Mesenchymal stem cell (in vitro differentiated cells and primary cell): ENCODE measurements around the gene GALNT18.

ENCODE experiments used
- DNase-seq: peaks from one replicate; pipeline ENCODE4 v3.0.0-alpha.2; 2013
- H2AFZ ChIP-seq: one replicate; pipeline ENCODE4 v1.6.1; 2013; ENCODE audit warnings: low read depth, mild to moderate bottlenecking, control low read depth, inconsistent platforms, low read length, moderate library complexity
- H2AK5ac ChIP-seq: 2 replicates; pipeline ENCODE4 v1.6.1; 2013; ENCODE audit warnings: low read length, moderate library complexity, mild to moderate bottlenecking, inconsistent platforms; ENCODE audit not compliant: severe bottlenecking
- H2BK120ac ChIP-seq: one replicate; pipeline ENCODE4 v1.6.1; 2013; ENCODE audit warnings: low read depth, mild to moderate bottlenecking, inconsistent platforms, low read length, moderate library complexity
- H2BK12ac ChIP-seq, 2 experiments: one replicate each; pipeline ENCODE4 v1.6.1; 2013; ENCODE audit warnings: inconsistent platforms in 2 of 2, low read length in 2 of 2, mild to moderate bottlenecking in 2 of 2, moderate library complexity in 2 of 2, control low read depth in 1 of 2
- H2BK15ac ChIP-seq: one replicate; pipeline ENCODE4 v1.6.1; 2013; ENCODE audit warnings: mild to moderate bottlenecking, low read depth, inconsistent platforms; ENCODE audit not compliant: poor library complexity, severe bottlenecking
- H2BK5ac ChIP-seq: 2 replicates; pipeline ENCODE4 v1.6.1; 2013; ENCODE audit warnings: low read depth, mild to moderate bottlenecking, low read length, control low read depth, inconsistent platforms; ENCODE audit not compliant: poor library complexity, severe bottlenecking
- H3K14ac ChIP-seq, 2 experiments: one replicate each; pipeline ENCODE4 v1.6.1; 2013; ENCODE audit warnings: inconsistent platforms in 2 of 2, low read length in 2 of 2, control low read depth in 1 of 2, mild to moderate bottlenecking in 1 of 2, moderate library complexity in 1 of 2
- H3K18ac ChIP-seq, 2 experiments: one replicate each; pipeline ENCODE4 v1.6.1; 2013; ENCODE audit warnings: inconsistent platforms in 2 of 2, low read length in 2 of 2, control low read depth in 1 of 2, low read depth in 1 of 2, mild to moderate bottlenecking in 1 of 2
- H3K23ac ChIP-seq, 2 experiments: one replicate each; pipeline ENCODE4 v1.6.1; 2013; ENCODE audit warnings: inconsistent platforms in 2 of 2, low read length in 2 of 2, mild to moderate bottlenecking in 2 of 2, moderate library complexity in 2 of 2, control low read depth in 1 of 2
- H3K27ac ChIP-seq: 2 replicates; pipeline ENCODE4 v1.5.1; 2013; ENCODE audit warnings: mild to moderate bottlenecking, moderate library complexity, low read length, control low read depth, inconsistent platforms; ENCODE audit not compliant: poor library complexity, severe bottlenecking
- H3K27me3 ChIP-seq, 2 experiments: 2 replicates each; pipeline versions ENCODE4 v1.6.1 to v1.7.0; 2013; ENCODE audit warnings: low read length in 2 of 2, mild to moderate bottlenecking in 2 of 2, moderate library complexity in 2 of 2, control low read depth in 1 of 2, inconsistent platforms in 1 of 2; ENCODE audit not compliant: control insufficient read depth in 1 of 2, insufficient read depth in 1 of 2
- H3K36me3 ChIP-seq, 2 experiments: 2 replicates each; pipeline versions ENCODE4 v1.6.1 to v1.7.0; 2013; ENCODE audit warnings: low read length in 2 of 2, control low read depth in 1 of 2, inconsistent platforms in 1 of 2, low read depth in 1 of 2, mild to moderate bottlenecking in 1 of 2; ENCODE audit not compliant: insufficient read depth in 2 of 2, control insufficient read depth in 1 of 2
- H3K4ac ChIP-seq, 2 experiments: one replicate each; pipeline ENCODE4 v1.6.1; 2013; ENCODE audit warnings: inconsistent platforms in 2 of 2, low read length in 2 of 2, mild to moderate bottlenecking in 2 of 2, moderate library complexity in 2 of 2, control low read depth in 1 of 2, low read depth in 1 of 2
- H3K4me1 ChIP-seq: 2 replicates; pipeline ENCODE4 v1.6.1; 2013; ENCODE audit warnings: low read depth, low read length, control low read depth; ENCODE audit not compliant: control insufficient read depth, insufficient read depth
- H3K4me2 ChIP-seq: 2 replicates; pipeline ENCODE4 v1.6.1; 2013; ENCODE audit warnings: low read length, mild to moderate bottlenecking, inconsistent platforms; ENCODE audit not compliant: poor library complexity, severe bottlenecking
- H3K4me3 ChIP-seq, 2 experiments: 2 replicates each; pipeline versions ENCODE4 v1.5.1 to v1.7.0; 2013; ENCODE audit warnings: low read length in 2 of 2, mild to moderate bottlenecking in 2 of 2, control low read depth in 1 of 2, low read depth in 1 of 2; ENCODE audit not compliant: insufficient read depth in 1 of 2
- H3K79me1 ChIP-seq: replicated peaks from 2 replicates; pipeline ENCODE4 v1.6.1; 2013; ENCODE audit warnings: mild to moderate bottlenecking, control low read depth, low read length, inconsistent platforms; ENCODE audit not compliant: poor library complexity, severe bottlenecking
- H3K9ac ChIP-seq: 2 replicates; pipeline ENCODE4 v1.7.0; 2013; ENCODE audit warnings: mild to moderate bottlenecking, low read length, moderate library complexity
- H3K9me3 ChIP-seq: 2 replicates; pipeline ENCODE4 v1.7.0; 2013; ENCODE audit warnings: mild to moderate bottlenecking, low read length; ENCODE audit not compliant: control insufficient read depth
- H4K8ac ChIP-seq: one replicate; pipeline ENCODE4 v1.6.1; 2013; ENCODE audit warnings: inconsistent platforms, mild to moderate bottlenecking, low read length, moderate library complexity
- H4K91ac ChIP-seq: one replicate; pipeline ENCODE4 v1.6.1; 2013; ENCODE audit warnings: mild to moderate bottlenecking, low read length, inconsistent platforms
- WGBS: methylation state at CpG from one replicate; pipeline ENCODE4 v1.1.7; 2013; ENCODE audit warnings: mixed read lengths; 5-methylcytosine and 5-hydroxymethylcytosine counted together

GALNT18 gene

GRCh38 chr11:11565636-11566035 lies 56.2 kb downstream of the GALNT18 start:
- H3K9ac ChIP-seq, result no peak overlapping the region
- H3K4ac ChIP-seq, result no peak overlapping the region
- H3K4me2 ChIP-seq, result no peak overlapping the region
- no peak overlapping the region for H2BK120ac ChIP-seq
- 88% methylated on average over 2 of the region's 2 CpGs for WGBS
- H3K18ac ChIP-seq, result no peak overlapping the region
- no peak overlapping the region for H3K23ac ChIP-seq
- H2BK15ac ChIP-seq, result no peak overlapping the region
- no peak overlapping the region for H2BK12ac ChIP-seq
- no peak overlapping the region for H4K8ac ChIP-seq
- H2BK5ac ChIP-seq, result no peak overlapping the region
- H3K36me3 ChIP-seq, result no peaks in the 10 kb centered on the region
- peaks cover 43 to 44% of the 10 kb centered on the region in 2 experiments for H3K27me3 ChIP-seq
- no peaks in the 10 kb centered on the region for H3K79me1 ChIP-seq
- no peak overlapping the region for H3K4me3 ChIP-seq
- no peaks in the 10 kb centered on the region for H3K9me3 ChIP-seq
- H2AFZ ChIP-seq, result no peak overlapping the region
- no peak overlapping the region for H3K14ac ChIP-seq
- H2AK5ac ChIP-seq, result no peak overlapping the region
- H4K91ac ChIP-seq, result no peak overlapping the region
- no peaks in the 10 kb centered on the region for H3K4me1 ChIP-seq
- no peak overlapping the region for H3K27ac ChIP-seq
- DNase-seq, result no peak

GRCh38 chr11:11563200-11563975 lies 58.4 kb downstream of the GALNT18 start:
- no peak overlapping the region for H3K9ac ChIP-seq
- H2BK5ac ChIP-seq, result no peak overlapping the region
- H4K91ac ChIP-seq, result no peak overlapping the region
- H2BK12ac ChIP-seq, result no peak overlapping the region
- no peak overlapping the region for H2BK15ac ChIP-seq
- no peak overlapping the region for H3K23ac ChIP-seq
- no peak overlapping the region for H3K4me3 ChIP-seq
- H3K4me2 ChIP-seq, result no peak overlapping the region
- no peaks in the 10 kb centered on the region for H3K9me3 ChIP-seq
- H4K8ac ChIP-seq, result no peak overlapping the region
- H2AFZ ChIP-seq, result no peak overlapping the region
- no peak overlapping the region for H3K18ac ChIP-seq
- 82% methylated on average over 6 of the region's 6 CpGs for WGBS
- no peak overlapping the region for H2AK5ac ChIP-seq
- no peaks in the 10 kb centered on the region for H3K4me1 ChIP-seq
- H3K36me3 ChIP-seq, result no peaks in the 10 kb centered on the region
- no peak overlapping the region for H3K27ac ChIP-seq
- H3K27me3 ChIP-seq, result peaks cover 39 to 64% of the 10 kb centered on the region in 2 experiments
- no peak overlapping the region for H3K4ac ChIP-seq
- no peak for DNase-seq
- H2BK120ac ChIP-seq, result no peak overlapping the region
- H3K79me1 ChIP-seq, result no peaks in the 10 kb centered on the region
- no peak overlapping the region for H3K14ac ChIP-seq

GRCh38 chr11:11561991-11562390 lies 59.8 kb downstream of the GALNT18 start:
- H3K18ac ChIP-seq, result no peak overlapping the region
- H3K4me2 ChIP-seq, result no peak overlapping the region
- no peak overlapping the region for H4K8ac ChIP-seq
- no peak overlapping the region for H3K14ac ChIP-seq
- H2BK5ac ChIP-seq, result no peak overlapping the region
- no peak overlapping the region for H2AFZ ChIP-seq
- H3K4me1 ChIP-seq, result no peaks in the 10 kb centered on the region
- peaks cover 45 to 75% of the 10 kb centered on the region in 2 experiments for H3K27me3 ChIP-seq
- no peak overlapping the region for H2BK12ac ChIP-seq
- no peak overlapping the region for H3K4me3 ChIP-seq
- no peak overlapping the region for H2BK120ac ChIP-seq
- no peak overlapping the region for H4K91ac ChIP-seq
- H3K4ac ChIP-seq, result no peak overlapping the region
- H3K23ac ChIP-seq, result no peak overlapping the region
- no peaks in the 10 kb centered on the region for H3K79me1 ChIP-seq
- no peaks in the 10 kb centered on the region for H3K36me3 ChIP-seq
- no peak for DNase-seq
- no peak overlapping the region for H2AK5ac ChIP-seq
- no peak overlapping the region for H2BK15ac ChIP-seq
- H3K27ac ChIP-seq, result no peak overlapping the region
- WGBS, result 99% methylated on average over 5 of the region's 5 CpGs
- H3K9ac ChIP-seq, result no peak overlapping the region
- H3K9me3 ChIP-seq, result no peaks in the 10 kb centered on the region

GRCh38 chr11:11558826-11559225 lies 63.0 kb downstream of the GALNT18 start:
- H3K27me3 ChIP-seq, result peaks cover 51 to 83% of the 10 kb centered on the region in 2 experiments
- H2BK120ac ChIP-seq, result no peak overlapping the region
- no peak overlapping the region for H3K18ac ChIP-seq
- H3K23ac ChIP-seq, result no peak overlapping the region
- no peak overlapping the region for H3K27ac ChIP-seq
- no peak overlapping the region for H2BK15ac ChIP-seq
- H2BK5ac ChIP-seq, result no peak overlapping the region
- H3K9me3 ChIP-seq, result no peaks in the 10 kb centered on the region
- no peaks in the 10 kb centered on the region for H3K4me1 ChIP-seq
- no peak overlapping the region for H4K8ac ChIP-seq
- H4K91ac ChIP-seq, result no peak overlapping the region
- H3K14ac ChIP-seq, result no peak overlapping the region
- DNase-seq, result no peak
- WGBS, result no CpG with 5 or more reads among the region's 2 CpGs
- no peaks in the 10 kb centered on the region for H3K36me3 ChIP-seq
- H2AFZ ChIP-seq, result no peak overlapping the region
- H3K4me2 ChIP-seq, result no peak overlapping the region
- H2AK5ac ChIP-seq, result no peak overlapping the region
- no peak overlapping the region for H2BK12ac ChIP-seq
- H3K4me3 ChIP-seq, result no peak overlapping the region
- H3K4ac ChIP-seq, result no peak overlapping the region
- H3K9ac ChIP-seq, result no peak overlapping the region
- H3K79me1 ChIP-seq, result no peaks in the 10 kb centered on the region
